HepG2 (cell line): ENCODE measurements around the gene RDH12. TPM values are rescaled to one million over a fixed set of nuclear protein-coding genes. Genes with fewer than 3 reads are reported as not detected.

Experiments used
- CCDC6 ChIP-seq: sonication (generic); formaldehyde crosslinking; IDR thresholded peaks from 2 replicates; pipeline ENCODE4 v1.8.1; 2022; ENCODE audit warnings: mild to moderate bottlenecking, missing genetic modification reagents, moderate library complexity
- FOXA1 ChIP-seq, 2 experiments: fragments of 450-650 bp in 1 of 2; sonication (generic) in 1 of 2; formaldehyde crosslinking in 1 of 2; IDR thresholded peaks; 2 replicates each; pipeline versions ENCODE4 v1.4.0 to v1.6.1; 2016 to 2020; ENCODE audit warnings: missing genetic modification reagents in 1 of 2
- HNRNPUL1 ChIP-seq: fragments of 200-400 bp; formaldehyde crosslinking; IDR thresholded peaks from 2 replicates; pipeline ENCODE4 v1.6.1; 2017; ENCODE audit warnings: low read depth, mild to moderate bottlenecking, low read length, moderate library complexity
- IKZF1 ChIP-seq: fragments of 450-650 bp; IDR thresholded peaks from 2 replicates; pipeline ENCODE4 v1.7.1; 2016
- MBNL3 ChIP-seq: fragments of 250-450 bp; sonication (Bioruptor Pico); conservative IDR thresholded peaks from 2 replicates; pipeline ENCODE4 v1.8.0; 2022; ENCODE audit warnings: mild to moderate bottlenecking, inconsistent platforms
- NR1H2 ChIP-seq: sonication (generic); formaldehyde crosslinking; IDR thresholded peaks from 2 replicates; pipeline ENCODE4 v1.8.1; 2022; ENCODE audit warnings: low read depth, missing genetic modification reagents, borderline replicate concordance
- POLR2AphosphoS5 ChIP-seq: IDR thresholded peaks from 2 replicates; pipeline ENCODE4 v1.6.1; 2012; ENCODE audit warnings: low read depth, low read length
- REPIN1 ChIP-seq: sonication (generic); formaldehyde crosslinking; IDR thresholded peaks from 2 replicates; pipeline ENCODE4 v1.8.0; 2022; ENCODE audit warnings: missing genetic modification reagents, low read depth, mild to moderate bottlenecking, borderline replicate concordance
- SOX6 ChIP-seq, 2 experiments: fragments of 450-650 bp in 1 of 2; sonication (generic) in 1 of 2; formaldehyde crosslinking in 1 of 2; IDR thresholded peaks; 2 replicates each; pipeline versions ENCODE4 v1.4.0 to v1.6.1; 2017 to 2020; ENCODE audit warnings: antibody characterized with exemption in 1 of 2, mild to moderate bottlenecking in 1 of 2, missing genetic modification reagents in 1 of 2
- SRSF9 ChIP-seq: fragments of 200-400 bp; formaldehyde crosslinking; IDR thresholded peaks from 2 replicates; pipeline ENCODE4 v1.6.1; 2018; ENCODE audit warnings: borderline replicate concordance, mild to moderate bottlenecking, low read depth, low read length; ENCODE audit not compliant: insufficient read depth, poor library complexity, severe bottlenecking
- TOE1 ChIP-seq: sonication (generic); formaldehyde crosslinking; IDR thresholded peaks from 2 replicates; pipeline ENCODE4 v1.4.0; 2020; ENCODE audit warnings: mild to moderate bottlenecking, missing genetic modification reagents
- WIZ ChIP-seq: sonication (generic); formaldehyde crosslinking; IDR thresholded peaks from 2 replicates; pipeline ENCODE4 v1.5.1; 2020; ENCODE audit warnings: mild to moderate bottlenecking, missing genetic modification reagents
- XBP1 ChIP-seq: sonication (generic); formaldehyde crosslinking; IDR thresholded peaks from 2 replicates; pipeline ENCODE4 v1.5.0; 2020; ENCODE audit warnings: missing genetic modification reagents
- ZFP1 ChIP-seq: IDR thresholded peaks from 2 replicates; pipeline ENCODE4 v1.6.1; 2016
- ZNF296 ChIP-seq: sonication (generic); formaldehyde crosslinking; conservative IDR thresholded peaks from 2 replicates; pipeline ENCODE4 v1.5.0; 2020; ENCODE audit warnings: mild to moderate bottlenecking, missing genetic modification reagents
- ZNF335 ChIP-seq: sonication (generic); formaldehyde crosslinking; IDR thresholded peaks from 2 replicates; pipeline ENCODE4 v1.4.0; 2020; ENCODE audit warnings: missing genetic modification reagents
- ZNF430 ChIP-seq: sonication (generic); formaldehyde crosslinking; IDR thresholded peaks from 2 replicates; pipeline ENCODE4 v1.9.0; 2021; ENCODE audit warnings: mild to moderate bottlenecking, missing genetic modification reagents
- ZNF644 ChIP-seq: IDR thresholded peaks from 2 replicates; pipeline ENCODE4 v1.6.1; 2016; ENCODE audit warnings: low read depth
- ZNF674 ChIP-seq: sonication (generic); formaldehyde crosslinking; IDR thresholded peaks from 2 replicates; pipeline ENCODE4 v1.5.0; 2020; ENCODE audit warnings: low read depth, mild to moderate bottlenecking, missing genetic modification reagents
- ZNF772 ChIP-seq: sonication (generic); formaldehyde crosslinking; IDR thresholded peaks from 2 replicates; pipeline ENCODE4 v1.5.0; 2020; ENCODE audit warnings: mild to moderate bottlenecking, missing genetic modification reagents
- polyA plus RNA-seq, 8 experiments: library from polyadenylated mRNA; depleted of rRNA in 3 of 8; stranded (reverse) in 7 of 8; unstranded in 1 of 8; fragments of >200 nt; fragmentation: Illumina TruSeq in 4 of 8; extraction: Trizol in 4 of 8; gene quantifications; 2 replicates each; pipeline versions ENCODE4 v1.2.1 to v1.2.3, GENCODE V29; 2011 to 2016; ENCODE audit warnings: low read depth in 4 of 8, missing spikeins in 1 of 8, mixed read lengths in 1 of 8; ENCODE audit not compliant: insufficient read depth in 1 of 8
- total RNA-seq, 5 experiments: library from RNA; depleted of rRNA; stranded (reverse); fragments of >200 nt; fragmentation: Illumina TruSeq; extraction: Trizol; gene quantifications; 2 replicates each; pipeline ENCODE4 v1.2.3, GENCODE V29; 2016; ENCODE audit warnings: low read depth in 1 of 5
- TF ChIP-seq, protein P1 (sequence below): IDR thresholded peaks from 2 replicates; pipeline ENCODE4 v1.4.0; 2020; ENCODE audit warnings: mild to moderate bottlenecking, missing genetic modification reagents
- TF ChIP-seq, protein P2 (sequence below): sonication (generic); formaldehyde crosslinking; IDR thresholded peaks from 2 replicates; pipeline ENCODE4 v1.5.1; 2020; ENCODE audit warnings: missing genetic modification reagents, mild to moderate bottlenecking, borderline replicate concordance
- TF ChIP-seq, protein P3 (sequence below): IDR thresholded peaks from 2 replicates; pipeline ENCODE4 v1.6.1; 2016; ENCODE audit warnings: low read depth, control low read depth
- TF ChIP-seq, protein P4 (sequence below): sonication (generic); formaldehyde crosslinking; IDR thresholded peaks from 2 replicates; pipeline ENCODE4 v1.4.0; 2020; ENCODE audit warnings: missing genetic modification reagents

Gene RDH12
- total and polyA plus RNA-seq, 2 of the 13 experiments (the other 11 are each of a cell fraction or from before 2014, with no cell fraction given): 1.6 to 2.1 TPM

DNA sequence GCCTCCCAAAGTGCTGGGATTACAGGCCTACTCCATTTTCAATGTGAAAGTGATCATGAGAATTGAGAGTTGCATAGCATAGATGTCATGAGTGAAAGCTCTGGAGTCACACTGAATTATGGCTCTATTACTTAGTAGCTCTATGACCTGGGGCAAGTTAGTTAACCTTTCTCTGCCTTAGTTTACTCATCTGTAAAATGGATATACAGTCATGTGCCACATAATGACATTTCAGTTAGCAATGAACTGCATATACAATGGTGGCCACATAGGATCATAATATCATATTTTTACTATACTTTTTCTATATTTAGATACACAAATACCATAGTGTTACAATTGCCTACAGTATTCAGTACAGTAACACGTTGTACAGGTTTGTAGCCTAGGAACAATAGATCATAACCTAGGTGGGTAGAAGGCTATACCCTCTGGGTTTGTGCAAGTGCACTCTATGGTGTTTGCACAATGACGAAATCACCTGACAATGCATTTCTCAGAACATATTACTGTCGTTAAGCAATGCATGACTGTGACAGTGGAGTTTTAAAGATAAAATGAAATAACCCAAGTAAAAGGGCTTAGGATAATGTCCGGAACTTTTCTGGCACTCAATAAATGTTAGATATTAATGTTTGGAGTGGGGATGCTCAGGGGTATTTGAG is 61.6 kb downstream of the RDH12 start (continued):
- no peak for TF ChIP-seq FOXA1 (IDR thresholded peaks at IDR 0.05)
- peak; percentile 83 for TF ChIP-seq FOXA1 (CRISPR knock-in tag; IDR thresholded peaks at IDR 0.05)
- TF ChIP-seq, protein P1, sequence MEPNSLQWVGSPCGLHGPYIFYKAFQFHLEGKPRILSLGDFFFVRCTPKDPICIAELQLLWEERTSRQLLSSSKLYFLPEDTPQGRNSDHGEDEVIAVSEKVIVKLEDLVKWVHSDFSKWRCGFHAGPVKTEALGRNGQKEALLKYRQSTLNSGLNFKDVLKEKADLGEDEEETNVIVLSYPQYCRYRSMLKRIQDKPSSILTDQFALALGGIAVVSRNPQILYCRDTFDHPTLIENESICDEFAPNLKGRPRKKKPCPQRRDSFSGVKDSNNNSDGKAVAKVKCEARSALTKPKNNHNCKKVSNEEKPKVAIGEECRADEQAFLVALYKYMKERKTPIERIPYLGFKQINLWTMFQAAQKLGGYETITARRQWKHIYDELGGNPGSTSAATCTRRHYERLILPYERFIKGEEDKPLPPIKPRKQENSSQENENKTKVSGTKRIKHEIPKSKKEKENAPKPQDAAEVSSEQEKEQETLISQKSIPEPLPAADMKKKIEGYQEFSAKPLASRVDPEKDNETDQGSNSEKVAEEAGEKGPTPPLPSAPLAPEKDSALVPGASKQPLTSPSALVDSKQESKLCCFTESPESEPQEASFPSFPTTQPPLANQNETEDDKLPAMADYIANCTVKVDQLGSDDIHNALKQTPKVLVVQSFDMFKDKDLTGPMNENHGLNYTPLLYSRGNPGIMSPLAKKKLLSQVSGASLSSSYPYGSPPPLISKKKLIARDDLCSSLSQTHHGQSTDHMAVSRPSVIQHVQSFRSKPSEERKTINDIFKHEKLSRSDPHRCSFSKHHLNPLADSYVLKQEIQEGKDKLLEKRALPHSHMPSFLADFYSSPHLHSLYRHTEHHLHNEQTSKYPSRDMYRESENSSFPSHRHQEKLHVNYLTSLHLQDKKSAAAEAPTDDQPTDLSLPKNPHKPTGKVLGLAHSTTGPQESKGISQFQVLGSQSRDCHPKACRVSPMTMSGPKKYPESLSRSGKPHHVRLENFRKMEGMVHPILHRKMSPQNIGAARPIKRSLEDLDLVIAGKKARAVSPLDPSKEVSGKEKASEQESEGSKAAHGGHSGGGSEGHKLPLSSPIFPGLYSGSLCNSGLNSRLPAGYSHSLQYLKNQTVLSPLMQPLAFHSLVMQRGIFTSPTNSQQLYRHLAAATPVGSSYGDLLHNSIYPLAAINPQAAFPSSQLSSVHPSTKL (CRISPR knock-in tag): peak; percentile 74
- no peak for TF ChIP-seq ZNF772 (CRISPR knock-in tag)
- TF ChIP-seq CCDC6 (CRISPR knock-in tag): no peak
- no peak for TF ChIP-seq ZNF296 (CRISPR knock-in tag)
- TF ChIP-seq SRSF9: no peak
- TF ChIP-seq MBNL3 (CRISPR knock-in tag): no peak
- TF ChIP-seq ZFP1 (CRISPR knock-in tag): no peak
- TF ChIP-seq REPIN1 (CRISPR knock-in tag): no peak
- no peak for TF ChIP-seq POLR2AphosphoS5
- TF ChIP-seq SOX6 (IDR thresholded peaks at IDR 0.05): no peak
- peak; percentile 88 for TF ChIP-seq SOX6 (CRISPR knock-in tag; IDR thresholded peaks at IDR 0.05)
- no peak for TF ChIP-seq NR1H2
- no peak for TF ChIP-seq ZNF335
- TF ChIP-seq XBP1 (CRISPR knock-in tag): no peak
- TF ChIP-seq IKZF1: no peak
- TF ChIP-seq ZNF674: no peak
- TF ChIP-seq ZNF644: 0 out of 2 replicates have a peak, but pooled peaks have one; percentile 18
- no peak for TF ChIP-seq TOE1 (CRISPR knock-in tag)
- TF ChIP-seq, protein P2, sequence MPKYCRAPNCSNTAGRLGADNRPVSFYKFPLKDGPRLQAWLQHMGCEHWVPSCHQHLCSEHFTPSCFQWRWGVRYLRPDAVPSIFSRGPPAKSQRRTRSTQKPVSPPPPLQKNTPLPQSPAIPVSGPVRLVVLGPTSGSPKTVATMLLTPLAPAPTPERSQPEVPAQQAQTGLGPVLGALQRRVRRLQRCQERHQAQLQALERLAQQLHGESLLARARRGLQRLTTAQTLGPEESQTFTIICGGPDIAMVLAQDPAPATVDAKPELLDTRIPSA (CRISPR knock-in tag): no peak
- TF ChIP-seq WIZ (CRISPR knock-in tag): no peak
- no peak for TF ChIP-seq ZNF430 (CRISPR knock-in tag)
- no peak for TF ChIP-seq HNRNPUL1
- TF ChIP-seq, protein P3, sequence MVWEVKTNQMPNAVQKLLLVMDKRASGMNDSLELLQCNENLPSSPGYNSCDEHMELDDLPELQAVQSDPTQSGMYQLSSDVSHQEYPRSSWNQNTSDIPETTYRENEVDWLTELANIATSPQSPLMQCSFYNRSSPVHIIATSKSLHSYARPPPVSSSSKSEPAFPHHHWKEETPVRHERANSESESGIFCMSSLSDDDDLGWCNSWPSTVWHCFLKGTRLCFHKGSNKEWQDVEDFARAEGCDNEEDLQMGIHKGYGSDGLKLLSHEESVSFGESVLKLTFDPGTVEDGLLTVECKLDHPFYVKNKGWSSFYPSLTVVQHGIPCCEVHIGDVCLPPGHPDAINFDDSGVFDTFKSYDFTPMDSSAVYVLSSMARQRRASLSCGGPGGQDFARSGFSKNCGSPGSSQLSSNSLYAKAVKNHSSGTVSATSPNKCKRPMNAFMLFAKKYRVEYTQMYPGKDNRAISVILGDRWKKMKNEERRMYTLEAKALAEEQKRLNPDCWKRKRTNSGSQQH (CRISPR knock-in tag): no peak
- TF ChIP-seq, protein P4, sequence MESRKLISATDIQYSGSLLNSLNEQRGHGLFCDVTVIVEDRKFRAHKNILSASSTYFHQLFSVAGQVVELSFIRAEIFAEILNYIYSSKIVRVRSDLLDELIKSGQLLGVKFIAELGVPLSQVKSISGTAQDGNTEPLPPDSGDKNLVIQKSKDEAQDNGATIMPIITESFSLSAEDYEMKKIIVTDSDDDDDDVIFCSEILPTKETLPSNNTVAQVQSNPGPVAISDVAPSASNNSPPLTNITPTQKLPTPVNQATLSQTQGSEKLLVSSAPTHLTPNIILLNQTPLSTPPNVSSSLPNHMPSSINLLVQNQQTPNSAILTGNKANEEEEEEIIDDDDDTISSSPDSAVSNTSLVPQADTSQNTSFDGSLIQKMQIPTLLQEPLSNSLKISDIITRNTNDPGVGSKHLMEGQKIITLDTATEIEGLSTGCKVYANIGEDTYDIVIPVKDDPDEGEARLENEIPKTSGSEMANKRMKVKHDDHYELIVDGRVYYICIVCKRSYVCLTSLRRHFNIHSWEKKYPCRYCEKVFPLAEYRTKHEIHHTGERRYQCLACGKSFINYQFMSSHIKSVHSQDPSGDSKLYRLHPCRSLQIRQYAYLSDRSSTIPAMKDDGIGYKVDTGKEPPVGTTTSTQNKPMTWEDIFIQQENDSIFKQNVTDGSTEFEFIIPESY (CRISPR knock-in tag): no peak
